ENCODE measurements around the gene C2CD4D. TPM values are rescaled to one million over a fixed set of nuclear protein-coding genes. Genes with fewer than 3 reads are reported as not detected.
"Not testable (repeated sequence)": the region's sequence is repeated elsewhere in the genome, so short reads cannot be mapped to it uniquely, and the experiment has no call there.

Gene C2CD4D
- total RNA-seq, 1 experiment from 2014 or later: not detected

DNA sequence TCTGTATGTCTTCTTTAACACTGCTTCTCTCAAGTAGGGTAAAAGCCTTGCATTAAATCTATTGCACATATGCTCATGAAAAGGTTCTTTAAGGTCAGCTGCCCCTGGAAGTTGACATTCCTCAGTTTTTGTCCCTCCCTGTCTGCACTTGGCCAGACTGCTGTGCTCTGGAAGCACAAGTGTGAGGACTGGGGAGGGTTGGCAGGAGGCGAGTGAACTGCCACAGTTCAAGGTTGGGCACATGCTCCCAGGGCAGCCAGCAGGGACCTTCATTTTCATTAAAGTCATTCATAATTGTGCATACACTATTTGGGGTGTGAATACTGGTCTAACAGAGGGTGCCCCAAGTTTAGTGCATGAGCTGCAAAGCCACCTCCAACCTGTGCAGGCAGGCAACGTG lies 24.8 kb upstream of the C2CD4D start:
- DNase-seq: no peak
- no peaks in the 10 kb centered on the region for H3K27me3 ChIP-seq
- H3K4me3 ChIP-seq: no peak overlapping the region
- H3K9me3 ChIP-seq: no peaks in the 10 kb centered on the region
- H3K36me3 ChIP-seq: no peaks in the 10 kb centered on the region

DNA sequence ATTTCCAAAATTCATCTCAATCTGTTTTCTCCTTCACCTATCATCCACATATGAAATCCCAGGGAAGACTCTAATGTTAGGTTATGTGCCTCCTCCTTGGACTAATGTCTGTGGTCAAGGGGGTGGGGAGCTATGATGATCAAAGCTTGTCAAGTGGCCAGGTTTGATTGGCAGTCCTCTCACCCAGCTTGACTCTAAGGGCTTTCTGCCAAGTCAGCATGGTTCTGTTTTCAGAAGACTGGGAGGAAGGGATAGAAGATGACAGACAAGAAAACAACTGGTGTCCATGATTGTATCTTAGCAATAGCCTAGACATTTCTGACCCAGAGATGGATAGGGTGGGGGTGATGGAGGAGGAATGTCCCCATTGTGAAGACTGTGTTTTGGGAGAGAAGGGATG lies 23.0 kb upstream of the C2CD4D start:
- Histone ChIP-seq H3K4me3 (no peak overlapping the region), H3K27me3 (no peaks in the 10 kb centered on the region), H3K9me3 (no peaks in the 10 kb centered on the region), H3K36me3 (no peaks in the 10 kb centered on the region)
- DNase-seq: peak; percentile 16

DNA sequence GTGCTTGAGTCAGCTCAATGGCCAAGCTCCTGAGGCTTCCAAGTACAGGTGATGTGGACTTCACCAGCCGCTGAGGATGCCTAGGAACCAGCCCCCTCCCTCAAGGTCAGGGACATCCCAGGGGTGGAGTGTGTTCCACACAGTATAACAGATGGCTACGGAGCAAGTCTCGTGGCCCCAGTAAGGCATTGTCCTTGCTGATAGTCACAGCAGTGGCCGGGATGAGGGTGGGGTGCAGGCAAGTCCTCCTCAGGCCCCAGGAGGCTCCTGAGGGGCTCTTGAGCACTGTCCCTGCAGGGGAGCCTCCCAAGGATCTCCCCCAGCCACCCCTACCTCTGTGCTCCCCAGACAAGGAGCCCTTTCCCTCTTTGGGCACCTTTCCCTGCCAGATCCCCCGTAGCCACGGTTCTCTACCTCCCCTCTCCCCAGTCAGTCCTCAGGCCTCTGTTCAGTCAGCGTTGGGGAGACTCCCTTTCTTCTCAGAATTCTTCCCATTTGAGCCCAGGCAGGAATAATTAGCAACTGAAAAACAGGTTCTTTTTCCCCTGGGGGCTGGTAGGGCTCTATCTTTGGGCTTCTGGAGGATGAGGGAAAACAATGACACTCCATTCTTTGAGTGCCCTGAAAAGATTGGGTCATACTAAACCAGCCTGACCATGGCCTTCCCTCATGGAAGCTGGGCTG lies 21.0 kb upstream of the C2CD4D start:
- no peaks in the 10 kb centered on the region for H3K27me3 ChIP-seq
- no peaks in the 10 kb centered on the region for H3K36me3 ChIP-seq
- no peaks in the 10 kb centered on the region for H3K9me3 ChIP-seq
- no peak overlapping the region for H3K4me3 ChIP-seq
- DNase-seq: no peak

DNA sequence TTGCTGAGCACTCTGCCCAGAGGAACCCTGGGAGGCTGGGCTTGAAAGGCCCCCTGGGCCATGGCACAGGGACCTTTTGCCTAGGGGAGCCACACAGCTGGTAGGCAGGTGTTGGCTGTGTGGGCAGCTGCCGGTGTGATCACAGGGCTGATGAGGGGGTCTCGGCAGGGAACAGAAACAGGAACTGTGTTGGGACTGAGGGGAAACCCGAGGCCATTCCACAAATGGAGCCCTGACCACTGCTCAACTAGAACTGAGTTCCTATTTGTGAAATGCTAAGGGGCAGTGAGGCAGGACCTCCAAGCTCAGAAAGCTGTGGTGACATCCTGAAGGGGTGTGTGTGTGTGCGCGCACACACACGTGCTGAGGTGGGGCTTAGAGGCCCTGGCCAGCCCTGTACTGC lies 20.3 kb upstream of the C2CD4D start:
- Histone ChIP-seq H3K9me3 (no peaks in the 10 kb centered on the region), H3K4me3 (no peak overlapping the region), H3K27me3 (no peaks in the 10 kb centered on the region), H3K36me3 (no peaks in the 10 kb centered on the region)
- no peak for DNase-seq

DNA sequence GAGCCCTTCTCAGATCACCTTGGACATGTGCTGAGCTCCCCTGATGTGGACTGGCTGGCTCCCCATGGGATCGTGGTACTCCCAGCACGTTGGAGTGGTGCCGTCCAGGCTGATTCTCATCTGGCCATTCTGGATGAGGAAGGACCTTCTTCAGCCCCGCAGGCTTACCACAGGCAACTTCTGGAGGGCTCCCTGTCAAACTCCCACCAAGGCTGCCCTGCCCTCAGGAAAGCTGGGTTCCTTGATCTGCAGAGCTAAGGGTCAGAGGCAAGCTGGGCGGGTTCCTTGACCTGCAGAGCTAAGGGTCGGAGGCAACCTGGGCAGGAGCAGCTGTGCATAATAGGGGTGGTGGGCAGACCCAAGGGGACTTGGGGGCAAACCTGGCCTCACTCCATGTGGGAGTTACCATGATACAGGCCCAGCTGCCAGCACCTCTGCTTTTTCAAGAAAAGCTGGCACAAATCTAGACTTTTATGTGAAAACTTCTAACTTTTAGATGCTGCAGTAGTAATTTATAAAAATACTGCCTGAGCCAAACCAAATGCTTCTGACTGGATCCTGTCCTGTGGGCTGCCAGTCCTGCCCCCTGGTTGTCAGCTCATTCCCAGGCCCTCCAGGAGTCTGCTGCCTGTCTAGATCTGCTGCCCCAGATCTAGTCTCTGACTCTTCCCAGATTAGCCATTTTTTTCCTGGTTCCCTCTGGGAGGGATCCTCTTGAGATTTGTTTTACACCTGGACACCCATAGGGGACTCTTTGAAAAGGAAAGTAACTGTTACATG lies 19.5 kb upstream of the C2CD4D start:
- no peak for DNase-seq
- no peak overlapping the region for H3K4me3 ChIP-seq
- no peaks in the 10 kb centered on the region for H3K9me3 ChIP-seq
- no peaks in the 10 kb centered on the region for H3K36me3 ChIP-seq
- no peaks in the 10 kb centered on the region for H3K27me3 ChIP-seq

DNA sequence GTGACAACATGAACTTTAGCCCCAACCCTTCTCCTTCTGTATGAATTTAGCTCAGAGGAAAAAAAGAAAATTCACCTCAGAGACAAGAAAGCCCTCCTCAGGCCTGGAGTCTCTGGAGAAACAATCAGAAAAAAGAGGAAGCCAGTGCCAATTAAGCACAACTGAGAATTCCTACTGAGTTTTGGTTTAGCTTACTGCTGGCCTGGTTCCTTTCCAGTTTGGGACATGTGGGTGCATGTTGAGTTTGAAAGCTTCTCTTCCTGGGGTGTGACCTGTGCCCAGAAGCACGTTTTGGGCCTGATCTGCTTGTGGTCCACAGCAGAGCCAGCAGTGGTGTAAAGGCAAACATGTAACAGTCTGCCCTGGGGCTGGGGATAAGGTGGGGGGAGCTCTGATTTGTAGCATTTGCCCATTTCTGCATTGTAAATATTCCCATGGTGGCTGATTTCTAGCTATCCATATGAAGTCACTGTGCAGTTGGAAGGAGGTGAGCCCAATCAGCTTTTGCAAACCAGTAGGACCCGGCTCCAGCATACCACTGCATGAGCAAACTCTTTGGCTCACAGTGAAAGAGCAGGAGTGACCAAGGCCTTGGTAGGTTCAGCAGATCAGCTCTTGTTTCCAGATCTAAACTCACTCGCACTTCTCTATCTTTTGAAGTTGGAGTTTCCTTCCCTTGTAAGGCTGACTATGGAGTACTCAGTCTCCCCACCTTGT lies 18.6 kb upstream of the C2CD4D start:
- Histone ChIP-seq H3K9me3 (no peaks in the 10 kb centered on the region), H3K27me3 (no peaks in the 10 kb centered on the region), H3K36me3 (no peaks in the 10 kb centered on the region), H3K4me3 (no peak overlapping the region)
- DNase-seq: peak; percentile 62

DNA sequence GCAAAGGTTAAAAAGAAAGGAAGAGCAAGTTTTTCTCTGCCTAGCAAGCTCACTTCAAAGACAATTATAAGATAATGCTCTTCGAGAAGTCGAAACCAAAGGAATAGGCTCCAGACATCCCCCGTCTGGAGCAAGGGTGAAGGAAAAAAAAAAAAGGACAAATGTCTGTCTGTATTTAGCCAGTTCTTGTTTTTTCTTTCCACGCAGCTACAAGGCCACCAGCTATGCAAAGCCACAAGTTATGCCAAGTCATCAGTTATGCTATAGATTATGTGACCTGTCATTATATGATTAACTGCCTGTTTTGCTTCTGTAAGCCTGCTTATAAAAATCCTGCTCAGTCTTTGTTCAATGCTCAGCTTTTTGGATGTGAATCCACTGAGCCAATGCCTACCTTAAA lies 16.3 kb upstream of the C2CD4D start:
- H3K9me3 ChIP-seq: no peaks in the 10 kb centered on the region
- no peak for DNase-seq

DNA sequence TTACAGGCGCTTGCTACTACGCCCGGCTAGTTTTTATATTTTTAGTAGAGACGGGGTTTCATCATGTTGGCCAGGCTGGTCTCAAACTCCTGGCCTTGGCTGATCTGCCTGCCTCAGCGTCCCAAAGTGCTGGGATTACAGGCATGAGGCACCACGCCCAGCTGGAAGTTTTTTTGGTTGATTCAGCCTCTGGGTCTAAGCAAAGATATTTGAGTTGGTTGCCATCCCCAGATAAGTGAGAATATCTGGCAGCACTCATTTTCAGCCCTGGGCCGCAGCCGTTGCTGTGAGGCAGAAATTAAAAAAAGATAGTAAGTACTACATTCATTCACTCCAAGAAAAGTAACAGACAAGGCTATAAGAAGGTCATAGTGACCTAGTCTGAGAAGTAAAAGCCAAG lies 15.9 kb upstream of the C2CD4D start:
- not testable (repeated sequence) for H3K27me3 ChIP-seq, H3K4me3 ChIP-seq, H3K36me3 ChIP-seq, H3K9me3 ChIP-seq
- DNase-seq: peak; percentile 81

More for the DNA sequence above, 16.3 kb upstream of the C2CD4D start:
- no peak overlapping the region for H3K4me3 ChIP-seq
- no peaks in the 10 kb centered on the region for H3K36me3 ChIP-seq
- no peaks in the 10 kb centered on the region for H3K27me3 ChIP-seq

DNA sequence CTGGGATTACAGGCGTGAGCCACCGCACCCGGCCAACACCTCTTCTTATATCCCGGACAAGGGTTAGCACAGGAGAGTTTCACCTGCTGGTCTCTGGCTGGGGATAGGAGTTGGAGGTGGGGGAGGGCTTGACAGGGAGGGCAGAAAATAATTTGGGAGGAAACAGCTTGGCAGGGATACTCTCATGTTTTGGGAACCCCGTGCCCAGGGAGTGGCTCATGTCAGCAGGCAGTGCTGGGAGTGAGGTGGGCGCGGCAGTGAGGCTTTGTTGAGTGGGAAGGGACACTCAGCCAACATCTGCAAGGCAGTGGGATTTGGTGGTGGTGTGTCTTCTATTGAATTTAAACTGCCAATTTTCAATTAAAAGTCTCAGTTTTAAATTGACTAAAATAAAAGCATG lies 15.0 kb upstream of the C2CD4D start:
- Histone ChIP-seq H3K36me3 (no peaks in the 10 kb centered on the region), H3K27me3 (no peaks in the 10 kb centered on the region), H3K4me3 (no peak overlapping the region), H3K9me3 (no peaks in the 10 kb centered on the region)
- DNase-seq: peak; percentile 23

DNA sequence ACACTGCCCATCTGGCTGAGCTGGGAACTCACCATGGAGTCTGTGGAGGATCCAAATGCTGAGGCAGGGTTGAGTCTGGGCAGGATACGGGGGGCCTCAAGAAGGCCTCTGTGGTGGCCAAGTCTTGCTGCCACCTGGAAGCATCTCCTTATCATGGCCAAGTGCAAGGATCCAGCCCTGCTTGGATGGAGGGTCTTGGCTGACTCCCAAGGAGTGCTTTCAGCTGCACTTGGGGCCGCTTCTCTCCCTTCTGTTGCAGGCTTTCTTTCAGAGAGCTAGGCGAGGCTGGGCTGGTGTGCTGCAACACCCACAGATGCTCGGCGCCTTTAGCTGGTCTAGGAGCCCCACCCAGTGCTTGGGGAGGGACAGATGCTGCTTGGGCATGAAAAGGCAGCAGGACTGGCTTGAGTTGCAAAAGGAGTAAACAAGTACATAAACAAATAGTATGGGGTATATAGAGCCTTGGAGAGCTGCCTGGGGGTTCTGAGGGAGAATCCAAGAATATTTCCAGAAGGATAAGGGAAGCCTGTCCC lies 13.9 kb upstream of the C2CD4D start, which contains the start of gene THEM5:
TSS of gene THEM5 (minus strand) at position 302 of the 533 bp plus-strand sequence. CDS start at position 155, 147 bp downstream.
- Histone ChIP-seq H3K27me3 (no peaks in the 10 kb centered on the region), H3K9me3 (no peaks in the 10 kb centered on the region), H3K36me3 (no peaks in the 10 kb centered on the region), H3K4me3 (no peak within 1 kb of the TSS)
- DNase-seq: no peak

DNA sequence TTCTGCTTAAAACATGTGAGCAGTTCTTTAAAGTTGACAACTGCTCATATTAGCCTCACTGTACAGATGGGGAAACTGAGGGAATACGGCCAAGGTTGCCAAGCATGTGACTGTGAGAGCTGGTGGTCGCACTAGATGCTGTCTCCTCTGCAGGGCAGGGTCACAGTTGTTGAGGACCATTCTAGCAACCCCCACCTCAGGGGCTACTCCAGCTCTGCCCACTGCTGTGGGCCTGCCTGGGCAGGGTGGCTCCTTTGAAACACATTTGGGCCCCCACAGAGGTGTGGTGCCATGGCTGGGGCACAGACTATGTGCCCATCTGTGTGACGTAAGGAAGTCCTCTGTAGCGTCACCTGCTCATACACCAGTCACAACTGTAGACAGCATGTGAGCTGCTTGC lies 13.1 kb upstream of the C2CD4D start:
- H3K4me3 ChIP-seq: no peak overlapping the region
- no peaks in the 10 kb centered on the region for H3K36me3 ChIP-seq
- H3K27me3 ChIP-seq: no peaks in the 10 kb centered on the region
- DNase-seq: no peak
- no peaks in the 10 kb centered on the region for H3K9me3 ChIP-seq

DNA sequence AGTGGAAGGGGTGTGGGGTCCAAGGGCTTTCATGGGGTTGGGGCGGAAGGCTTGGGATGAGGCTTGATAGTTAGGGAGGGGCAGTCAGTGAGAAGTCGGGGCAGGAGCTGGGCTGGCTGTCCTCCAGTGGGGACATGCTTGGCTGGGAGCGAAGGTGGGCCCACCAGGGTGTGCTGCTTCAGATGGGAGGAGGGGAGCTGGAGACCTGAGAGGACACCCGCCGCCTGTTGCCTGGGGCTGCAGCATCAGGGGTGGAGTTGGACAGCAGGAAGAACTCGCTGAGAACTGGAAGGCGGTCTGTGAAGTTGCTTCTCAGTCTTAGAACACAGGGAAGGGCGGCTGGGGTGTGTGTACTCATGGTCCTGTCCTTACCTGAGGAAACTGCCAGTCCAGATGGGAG lies 12.3 kb upstream of the C2CD4D start:
- no peaks in the 10 kb centered on the region for H3K27me3 ChIP-seq
- no peaks in the 10 kb centered on the region for H3K9me3 ChIP-seq
- DNase-seq: no peak
- H3K4me3 ChIP-seq: no peak overlapping the region
- no peaks in the 10 kb centered on the region for H3K36me3 ChIP-seq

DNA sequence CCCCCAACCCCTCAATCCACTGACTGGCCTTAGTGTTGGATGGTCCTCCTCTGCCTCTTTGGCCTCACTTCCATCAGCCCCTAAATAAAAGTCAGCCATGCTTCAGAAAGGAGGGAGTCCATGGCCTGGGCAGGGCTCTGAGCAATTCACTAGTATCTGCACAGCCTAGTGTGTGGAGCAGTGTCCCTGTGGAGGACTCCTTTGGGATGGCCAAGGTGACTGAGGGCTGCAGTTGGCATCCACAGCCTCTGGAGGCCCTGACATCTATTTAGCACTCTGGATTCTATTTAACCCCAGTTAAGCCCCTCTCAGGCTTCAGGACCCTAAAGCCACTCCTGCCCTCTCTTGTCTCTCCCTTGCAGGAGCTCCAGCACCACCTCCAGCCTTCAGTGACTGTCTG lies 10.3 kb upstream of the C2CD4D start:
- no peaks in the 10 kb centered on the region for H3K36me3 ChIP-seq
- no peak for DNase-seq
- H3K4me3 ChIP-seq: no peak overlapping the region
- no peaks in the 10 kb centered on the region for H3K9me3 ChIP-seq
- no peaks in the 10 kb centered on the region for H3K27me3 ChIP-seq

DNA sequence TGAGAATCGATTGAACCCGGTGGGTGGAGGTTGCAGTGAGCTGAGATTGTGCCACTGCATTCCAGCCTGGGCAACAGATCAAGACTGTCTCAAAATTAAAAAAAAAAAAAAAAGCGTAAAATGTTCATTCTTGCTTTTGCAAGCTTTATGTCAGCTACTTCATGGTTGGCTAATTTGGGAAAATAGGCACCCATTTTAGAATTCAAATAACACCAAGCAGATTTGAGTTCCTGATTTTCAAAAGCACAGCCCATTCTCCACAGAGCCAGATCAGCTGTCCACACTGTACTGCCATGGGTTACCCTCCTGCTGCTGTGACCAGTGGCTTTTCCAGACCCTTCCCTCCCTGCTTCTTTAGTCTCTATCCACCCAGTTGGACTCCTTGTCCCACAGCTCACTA lies 9.5 kb upstream of the C2CD4D start:
- Histone ChIP-seq H3K9me3 (no peaks in the 10 kb centered on the region), H3K4me3 (no peak overlapping the region), H3K27me3 (no peaks in the 10 kb centered on the region), H3K36me3 (no peaks in the 10 kb centered on the region)
- DNase-seq: no peak

DNA sequence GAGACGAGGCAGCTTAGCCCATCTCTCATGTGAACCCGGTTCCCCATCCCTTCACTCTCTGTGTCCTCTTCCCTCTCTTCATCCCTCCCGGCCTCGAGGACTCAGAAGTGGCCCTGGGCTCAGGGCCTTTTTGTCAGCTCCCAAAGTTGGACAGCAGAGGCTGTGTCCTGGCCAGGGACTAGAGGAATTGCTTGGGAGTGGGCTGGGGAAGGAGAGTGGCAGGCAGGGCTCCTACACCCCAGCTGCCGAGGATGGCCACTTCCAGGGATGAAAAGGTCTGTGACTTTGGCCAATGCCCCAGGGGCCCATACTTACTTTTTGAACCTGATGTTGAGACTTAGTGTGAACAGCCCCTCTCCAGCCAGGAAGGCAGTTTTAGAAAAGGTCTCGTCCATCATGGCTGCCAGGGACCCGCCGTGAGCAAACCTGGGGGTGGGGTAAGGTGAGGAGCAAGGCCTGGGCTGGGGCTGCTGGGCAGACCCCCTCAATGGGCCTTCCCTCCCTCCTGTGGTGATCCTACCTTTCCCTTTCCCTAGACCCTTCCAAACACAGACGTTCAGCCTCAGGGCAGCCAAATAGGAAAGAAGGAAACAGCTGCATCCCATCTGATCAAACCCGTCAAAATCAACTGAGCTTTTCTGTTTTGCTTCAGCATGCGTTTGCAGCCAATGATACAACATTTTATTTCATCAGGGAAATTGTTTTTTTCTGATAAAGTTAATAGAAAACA lies 8.4 kb upstream of the C2CD4D start:
- Histone ChIP-seq H3K4me3 (no peak overlapping the region), H3K36me3 (no peaks in the 10 kb centered on the region), H3K9me3 (no peaks in the 10 kb centered on the region), H3K27me3 (no peaks in the 10 kb centered on the region)
- no peak for DNase-seq

DNA sequence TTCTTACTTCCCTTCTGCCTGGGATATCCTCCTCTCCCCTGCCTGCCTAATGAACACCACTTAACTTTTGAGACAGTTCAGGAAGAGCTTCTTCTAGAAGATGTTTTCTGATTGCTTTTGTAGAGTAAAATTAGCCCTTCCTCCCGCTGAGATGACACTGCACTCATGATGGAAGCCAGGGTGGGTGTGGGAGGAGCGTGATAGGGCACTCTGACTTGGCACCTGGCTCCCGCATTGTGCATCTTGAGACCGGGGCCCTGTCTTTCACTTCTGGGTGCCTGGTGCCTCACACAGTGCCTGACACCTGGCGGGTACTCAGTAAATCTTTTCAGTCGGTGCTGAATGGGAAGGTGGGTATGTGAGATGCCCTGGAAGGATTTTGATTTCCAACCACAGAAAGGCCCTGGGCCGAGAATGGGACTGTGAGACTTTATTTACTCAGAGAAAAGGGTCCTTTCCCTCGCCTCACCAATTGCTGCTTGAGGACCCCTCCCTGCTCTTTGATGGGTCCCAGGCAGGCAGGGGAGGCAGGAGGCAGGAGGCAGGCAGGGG lies 7.1 kb upstream of the C2CD4D start:
- H3K9me3 ChIP-seq: no peaks in the 10 kb centered on the region
- no peaks in the 10 kb centered on the region for H3K36me3 ChIP-seq
- H3K27me3 ChIP-seq: no peaks in the 10 kb centered on the region
- DNase-seq: no peak
- no peak overlapping the region for H3K4me3 ChIP-seq

All from MG63 (cell line).